WERI-Rb-1 (cell line): ENCODE results near the gene PRRC2A.

Source experiments
- DNase-seq: peaks from one replicate; pipeline ENCODE4 v3.0.0-alpha.2; 2020
- H3K27ac ChIP-seq: fragments of 250-450 bp; sonication (Bioruptor Pico); 2 replicates; pipeline ENCODE4 v1.5.1; 2020; ENCODE audit warnings: mild to moderate bottlenecking, moderate library complexity
- H3K27me3 ChIP-seq: fragments of 250-450 bp; sonication (Bioruptor Pico); 2 replicates; pipeline ENCODE4 v1.5.1; 2021; ENCODE audit warnings: mild to moderate bottlenecking, low read depth, moderate library complexity; ENCODE audit not compliant: insufficient read depth, severe bottlenecking
- H3K36me3 ChIP-seq: fragments of 250-450 bp; sonication (Bioruptor Pico); 2 replicates; pipeline ENCODE4 v1.5.1; 2020; ENCODE audit warnings: mild to moderate bottlenecking, moderate library complexity
- H3K4me3 ChIP-seq: 2 replicates; pipeline ENCODE4 v1.5.1; 2011; ENCODE audit warnings: low read depth, mild to moderate bottlenecking, control low read depth, low read length
- H3K9me3 ChIP-seq: fragments of 250-450 bp; sonication (Bioruptor Pico); 2 replicates; pipeline ENCODE4 v1.5.1; 2021; ENCODE audit warnings: mild to moderate bottlenecking, moderate library complexity; ENCODE audit not compliant: severe bottlenecking
- TF ChIP-seq, protein P1 (sequence below): IDR thresholded peaks from 2 replicates; pipeline ENCODE4 v1.5.1; 2011; ENCODE audit warnings: low read depth, mild to moderate bottlenecking, control low read depth, inconsistent platforms, low read length

PRRC2A gene

DNA sequence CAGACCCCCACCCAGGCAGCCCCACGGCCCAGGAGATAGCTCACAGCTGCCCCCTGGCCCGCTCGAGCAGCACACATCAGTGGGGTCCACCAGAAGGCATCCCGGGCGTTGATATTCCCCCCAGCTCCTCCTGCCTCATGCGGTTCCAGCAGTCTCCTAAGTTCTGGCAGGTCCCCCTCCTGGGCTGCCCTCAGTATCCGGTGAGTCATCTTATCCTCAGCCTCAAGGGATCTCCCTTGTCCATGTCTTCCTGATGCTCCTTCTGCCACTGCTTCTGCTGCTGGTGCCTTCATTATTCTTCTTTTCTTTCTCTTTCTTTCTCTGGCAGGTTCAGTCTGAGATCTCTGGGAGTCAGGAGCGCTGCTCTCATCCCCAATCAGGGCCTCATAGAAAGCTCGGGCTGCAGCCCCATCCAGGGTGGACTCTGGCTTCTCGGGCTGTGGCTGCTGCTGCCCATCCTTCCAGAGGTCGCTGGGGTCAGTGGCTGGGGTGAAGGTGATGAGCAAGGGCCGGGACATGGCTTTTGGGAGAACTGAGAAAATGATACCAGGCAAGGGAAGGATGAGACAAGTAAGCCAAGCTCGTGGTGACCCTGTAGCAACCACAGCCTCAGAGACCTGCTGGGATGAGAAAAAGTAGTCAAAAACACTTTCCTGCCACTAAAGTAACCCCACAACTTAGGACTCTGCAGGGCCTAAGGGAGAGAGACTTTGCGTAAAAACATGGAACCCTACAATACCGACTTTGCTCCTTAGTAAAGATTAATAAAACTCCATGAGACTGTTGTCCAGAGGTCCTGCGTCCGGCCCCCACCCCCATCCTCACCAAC lies 43.7 kb downstream of the PRRC2A start:
- peaks cover 70% of the 10 kb centered on the region for H3K36me3 ChIP-seq
- DNase-seq = no peak
- H3K9me3 ChIP-seq = no peaks in the 10 kb centered on the region

DNA sequence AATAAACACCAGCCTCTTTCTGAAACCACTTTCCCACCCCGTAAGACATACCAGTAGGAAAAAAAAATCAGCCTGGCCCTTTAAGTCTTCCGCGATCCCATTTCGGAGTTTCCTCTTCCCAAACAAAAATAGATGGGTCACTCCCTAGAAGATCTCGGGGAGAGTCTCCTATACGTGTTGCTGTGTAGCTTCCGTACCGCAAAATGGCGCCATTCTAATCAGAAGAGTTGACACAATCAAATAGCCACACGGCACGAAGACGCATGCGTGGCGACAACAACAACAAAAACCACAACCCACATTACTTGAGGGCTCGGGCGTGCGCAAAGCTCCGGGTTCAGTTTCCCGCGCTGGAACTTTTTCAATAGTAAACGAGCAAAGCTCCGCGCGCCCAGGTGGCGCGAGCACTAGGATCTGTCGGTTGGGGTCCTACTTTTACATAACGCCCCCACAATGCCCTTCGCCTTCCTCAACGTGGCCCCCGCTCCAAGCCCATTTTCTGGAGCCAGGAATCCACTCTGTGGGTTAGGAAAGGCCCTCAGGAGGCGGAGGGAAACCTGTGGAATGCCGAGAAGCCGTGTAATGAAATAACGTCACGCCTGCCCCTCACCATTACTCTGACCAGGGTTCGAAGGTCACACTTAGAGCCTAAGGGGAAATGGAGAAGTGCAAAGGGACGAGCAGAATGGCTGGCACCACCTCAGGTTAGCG lies 44.4 kb downstream of the PRRC2A start, which contains the start of gene GPANK1:
TSS of gene GPANK1 (minus strand) at position 208 of the 711 bp plus-strand sequence. CDS start 519 bp downstream, outside the sequence.
- Histone ChIP-seq H3K27ac (peak within 1 kb of the TSS; percentile 99), H3K4me3 (peak within 1 kb of the TSS; percentile 79), H3K36me3 (peaks cover 70% of the 10 kb centered on the region), H3K27me3 (no peaks in the 10 kb centered on the region), H3K9me3 (no peaks in the 10 kb centered on the region)
- DNase-seq = peak; percentile 96
- TF ChIP-seq, protein P1, sequence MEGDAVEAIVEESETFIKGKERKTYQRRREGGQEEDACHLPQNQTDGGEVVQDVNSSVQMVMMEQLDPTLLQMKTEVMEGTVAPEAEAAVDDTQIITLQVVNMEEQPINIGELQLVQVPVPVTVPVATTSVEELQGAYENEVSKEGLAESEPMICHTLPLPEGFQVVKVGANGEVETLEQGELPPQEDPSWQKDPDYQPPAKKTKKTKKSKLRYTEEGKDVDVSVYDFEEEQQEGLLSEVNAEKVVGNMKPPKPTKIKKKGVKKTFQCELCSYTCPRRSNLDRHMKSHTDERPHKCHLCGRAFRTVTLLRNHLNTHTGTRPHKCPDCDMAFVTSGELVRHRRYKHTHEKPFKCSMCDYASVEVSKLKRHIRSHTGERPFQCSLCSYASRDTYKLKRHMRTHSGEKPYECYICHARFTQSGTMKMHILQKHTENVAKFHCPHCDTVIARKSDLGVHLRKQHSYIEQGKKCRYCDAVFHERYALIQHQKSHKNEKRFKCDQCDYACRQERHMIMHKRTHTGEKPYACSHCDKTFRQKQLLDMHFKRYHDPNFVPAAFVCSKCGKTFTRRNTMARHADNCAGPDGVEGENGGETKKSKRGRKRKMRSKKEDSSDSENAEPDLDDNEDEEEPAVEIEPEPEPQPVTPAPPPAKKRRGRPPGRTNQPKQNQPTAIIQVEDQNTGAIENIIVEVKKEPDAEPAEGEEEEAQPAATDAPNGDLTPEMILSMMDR = no peak

More for the DNA sequence above, 43.7 kb downstream of the PRRC2A start:
- peak overlapping the region; percentile 99 for H3K27ac ChIP-seq
- H3K4me3 ChIP-seq = peak overlapping the region; percentile 79
- H3K27me3 ChIP-seq = no peaks in the 10 kb centered on the region
- TF ChIP-seq, protein P1 = no peak

DNA sequence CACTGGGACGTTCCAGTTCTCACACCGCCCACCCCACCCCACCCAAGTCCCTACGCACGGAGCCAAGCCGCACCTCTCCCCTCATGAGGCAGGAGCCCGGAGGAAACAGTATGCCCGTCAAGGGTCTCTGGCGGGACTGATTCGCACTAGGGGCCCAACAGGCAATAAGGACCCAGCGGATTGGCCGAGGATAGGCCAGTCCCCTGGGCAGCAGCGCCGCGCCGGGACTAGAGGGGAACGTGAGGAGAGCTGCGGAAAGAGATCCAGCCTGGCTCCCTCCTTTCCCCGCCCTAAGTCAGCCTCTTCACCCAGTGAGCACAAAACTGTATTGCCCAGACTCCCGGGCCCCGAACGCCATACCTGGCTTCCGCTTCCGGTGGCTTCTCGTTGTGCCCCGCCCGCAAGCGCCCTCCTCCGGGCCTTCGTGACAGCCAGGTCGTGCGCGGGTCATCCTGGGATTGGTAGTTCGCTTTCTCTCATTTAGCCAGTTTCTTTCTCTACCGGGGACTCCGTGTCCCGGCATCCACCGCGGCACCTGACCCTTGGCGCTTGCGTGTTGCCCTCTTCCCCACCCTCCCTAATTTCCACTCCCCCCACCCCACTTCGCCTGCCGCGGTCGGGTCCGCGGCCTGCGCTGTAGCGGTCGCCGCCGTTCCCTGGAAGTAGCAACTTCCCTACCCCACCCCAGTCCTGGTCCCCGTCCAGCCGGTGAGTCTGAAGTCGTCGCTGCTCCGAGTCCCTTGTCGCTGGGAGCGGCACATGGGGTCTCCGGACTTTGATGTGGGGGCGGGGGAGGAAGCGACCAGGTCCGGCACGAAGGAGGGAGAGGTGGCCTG lies 45.2 kb downstream of the PRRC2A start, which contains the start of gene CSNK2B:
TSS of gene CSNK2B (plus strand) at position 580 of the 836 bp plus-strand sequence. CDS start 752 bp downstream, outside the sequence.
- peaks cover 75% of the 10 kb centered on the region for H3K36me3 ChIP-seq
- H3K27me3 ChIP-seq = no peaks in the 10 kb centered on the region
- no peaks in the 10 kb centered on the region for H3K9me3 ChIP-seq
- DNase-seq = peak; percentile 100
- TF ChIP-seq, protein P1 = peak; percentile 2; the same call in 1 of the 2 replicates
- H3K4me3 ChIP-seq = peak within 1 kb of the TSS; percentile 79
- H3K27ac ChIP-seq = peak within 1 kb of the TSS; percentile 99

DNA sequence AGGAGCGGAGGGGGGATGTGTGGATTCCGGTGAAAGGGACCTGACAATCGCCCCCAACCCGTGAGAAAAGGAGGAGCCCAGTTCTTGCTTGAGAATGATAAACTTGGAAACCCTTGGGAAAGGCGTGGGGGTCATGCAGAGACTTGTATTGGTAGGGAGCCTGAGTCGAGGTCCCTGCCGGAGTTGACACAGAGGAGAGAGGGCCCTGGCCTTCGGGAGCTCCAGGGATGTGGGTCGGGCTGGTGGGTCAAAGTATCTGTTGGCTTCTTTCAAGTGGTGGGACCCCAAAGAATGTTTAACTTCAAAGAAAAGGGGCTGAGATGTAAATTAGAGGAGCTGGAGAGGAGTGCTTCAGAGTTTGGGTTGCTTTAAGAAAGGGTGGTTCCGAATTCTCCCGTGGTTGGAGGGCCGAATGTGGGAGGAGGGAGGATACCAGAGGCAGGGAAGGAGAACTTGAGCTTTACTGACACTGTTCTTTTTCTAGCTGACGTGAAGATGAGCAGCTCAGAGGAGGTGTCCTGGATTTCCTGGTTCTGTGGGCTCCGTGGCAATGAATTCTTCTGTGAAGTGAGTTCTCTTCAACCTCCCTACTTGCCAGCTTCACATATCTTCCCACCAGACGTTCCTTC lies 45.9 kb downstream of the PRRC2A start:
- peak overlapping the region; percentile 99 for H3K27ac ChIP-seq
- no peaks in the 10 kb centered on the region for H3K27me3 ChIP-seq
- no peak for DNase-seq
- H3K9me3 ChIP-seq = no peaks in the 10 kb centered on the region
- TF ChIP-seq, protein P1 = no peak
- peaks cover 80% of the 10 kb centered on the region for H3K36me3 ChIP-seq
- peak overlapping the region; percentile 79 for H3K4me3 ChIP-seq

DNA sequence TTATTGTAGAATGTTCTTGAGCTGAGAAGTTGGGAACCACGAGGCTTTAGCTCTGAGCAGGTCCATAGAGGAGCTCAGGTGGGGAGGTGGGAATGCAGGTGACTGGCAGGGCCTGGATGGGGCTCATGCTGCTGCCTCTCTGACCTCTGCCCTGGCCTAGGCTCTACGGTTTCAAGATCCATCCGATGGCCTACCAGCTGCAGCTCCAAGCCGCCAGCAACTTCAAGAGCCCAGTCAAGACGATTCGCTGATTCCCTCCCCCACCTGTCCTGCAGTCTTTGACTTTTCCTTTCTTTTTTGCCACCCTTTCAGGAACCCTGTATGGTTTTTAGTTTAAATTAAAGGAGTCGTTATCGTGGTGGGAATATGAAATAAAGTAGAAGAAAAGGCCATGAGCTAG lies 49.2 kb downstream of the PRRC2A start, which contains the start of gene LY6G5B:
TSS of gene LY6G5B (plus strand) at position 301 of the 400 bp plus-strand sequence. CDS start 975 bp downstream, outside the sequence.
- peaks cover 77% of the 10 kb centered on the region for H3K36me3 ChIP-seq
- DNase-seq = no peak
- H3K4me3 ChIP-seq = no peak within 1 kb of the TSS
- no peaks in the 10 kb centered on the region for H3K9me3 ChIP-seq
- H3K27me3 ChIP-seq = no peaks in the 10 kb centered on the region
- TF ChIP-seq, protein P1 = no peak
- H3K27ac ChIP-seq = no peak within 1 kb of the TSS
